PC-3 (cell line): Measurements from ENCODE around the gene UNC5B. TPM values are rescaled to one million over a fixed set of nuclear protein-coding genes. Genes with fewer than 3 reads are reported as not detected.
"Not testable (repeated sequence)": the region's sequence is repeated elsewhere in the genome, so short reads cannot be mapped to it uniquely, and the experiment has no call there.

Source experiments
- ATAC-seq: fragments of 200-7000 bp; cut with Tn5 transposase; 2 replicates; pipeline ENCODE4 v1.9.1; 2020; ENCODE audit warnings: mild to moderate bottlenecking, moderate library complexity
- BruUV-seq: library from RNA; stranded (reverse); fragments of 400-500 nt; replicated peaks from 2 replicates; lab custom pipeline; 2021; lab: Mats Ljungman, UMichigan
- CTCF ChIA-PET: fragments of 300-600 bp; sonication (Branson Sonifier 250); formaldehyde crosslinking; loops from one replicate; lab custom pipeline; 2022; ENCODE audit warnings: antibody characterized with exemption; lab: Charles Lee
- POLR2A ChIA-PET: fragments of 300-600 bp; sonication (Branson Sonifier 250); formaldehyde crosslinking; loops from one replicate; lab custom pipeline; 2022; ENCODE audit warnings: antibody characterized with exemption; ENCODE audit not compliant: unreplicated experiment; lab: Charles Lee
- DNase-seq: peaks from one replicate; pipeline ENCODE4 v3.0.0-alpha.2; 2015
- H2AFZ ChIP-seq: fragments of 300-600 bp; sonication (generic); 2 replicates; pipeline ENCODE4 v1.6.0; 2016; ENCODE audit warnings: antibody characterized with exemption, low read length
- H3F3A ChIP-seq: fragments of 300-600 bp; sonication (generic); one replicate; pipeline ENCODE4 v1.6.0; 2017; ENCODE audit warnings: antibody characterized with exemption, low read length, control low read depth, mild to moderate bottlenecking; ENCODE audit not compliant: unreplicated experiment
- H3K27ac ChIP-seq: fragments of 300-600 bp; sonication (generic); 2 replicates; pipeline ENCODE4 v1.5.1; 2016; ENCODE audit warnings: mild to moderate bottlenecking, low read length
- H3K27me3 ChIP-seq: fragments of 300-600 bp; sonication (generic); 2 replicates; pipeline ENCODE4 v1.6.1; 2016; ENCODE audit warnings: low read length, mixed read lengths
- H3K36me3 ChIP-seq: fragments of 300-600 bp; sonication (generic); 2 replicates; pipeline ENCODE4 v1.6.1; 2016; ENCODE audit warnings: low read depth, mixed run types, low read length, mixed read lengths
- H3K4me1 ChIP-seq: fragments of 300-600 bp; sonication (generic); 2 replicates; pipeline ENCODE4 v1.5.1; 2016; ENCODE audit warnings: low read length; ENCODE audit not compliant: insufficient read depth
- H3K4me2 ChIP-seq: fragments of 300-600 bp; sonication (generic); 2 replicates; pipeline ENCODE4 v1.6.0; 2016; ENCODE audit warnings: low read length
- H3K4me3 ChIP-seq: fragments of 300-600 bp; sonication (generic); 2 replicates; pipeline ENCODE4 v1.5.1; 2016; ENCODE audit warnings: mild to moderate bottlenecking, low read length, mixed read lengths
- H3K79me2 ChIP-seq: fragments of 300-600 bp; sonication (generic); 2 replicates; pipeline ENCODE4 v1.6.1; 2017; ENCODE audit warnings: low read length, mixed read lengths
- H3K9ac ChIP-seq: fragments of 300-600 bp; sonication (generic); 2 replicates; pipeline ENCODE4 v1.6.0; 2016; ENCODE audit warnings: mild to moderate bottlenecking, low read length
- H3K9me2 ChIP-seq: fragments of 300-600 bp; sonication (generic); replicated peaks from 2 replicates; pipeline ENCODE4 v1.6.1; 2016; ENCODE audit warnings: mixed run types, low read length, mixed read lengths
- H3K9me3 ChIP-seq: fragments of 300-600 bp; sonication (generic); 2 replicates; pipeline ENCODE4 v1.6.1; 2016; ENCODE audit warnings: low read length, mixed read lengths
- H4K20me1 ChIP-seq: fragments of 300-600 bp; sonication (generic); 2 replicates; pipeline ENCODE4 v1.6.1; 2016; ENCODE audit warnings: low read length, mixed read lengths
- CTCF ChIP-seq: fragments of 300-600 bp; sonication (generic); conservative IDR thresholded peaks from 2 replicates; pipeline ENCODE4 v1.5.1; 2017; ENCODE audit warnings: antibody characterized with exemption, low read depth, mild to moderate bottlenecking, low read length
- EZH2 ChIP-seq: fragments of 300-600 bp; sonication (generic); IDR thresholded peaks from one replicate; pipeline ENCODE4 v1.6.1; 2017; ENCODE audit warnings: antibody characterized with exemption, mild to moderate bottlenecking, low read length; ENCODE audit not compliant: unreplicated experiment
- EZH2phosphoT487 ChIP-seq: fragments of 300-600 bp; sonication (generic); IDR thresholded peaks from 2 replicates; pipeline ENCODE4 v1.6.1; 2018; ENCODE audit warnings: mild to moderate bottlenecking, antibody characterized with exemption, low read length, borderline replicate concordance
- intact Hi-C: fragments of 100-400 bp; cut with micrococcal nuclease; formaldehyde crosslinking; loops from 2 replicates; pipeline ENCODE4 v1.9.0; 2023
- total RNA-seq: library from RNA; depleted of rRNA; stranded (reverse); fragments of >200 nt; gene quantifications from 2 replicates; pipeline ENCODE4 v1.2.3, GENCODE V29; 2014

Gene UNC5B
- total RNA-seq, 1 experiment from 2014 or later: 0.26 TPM

DNA sequence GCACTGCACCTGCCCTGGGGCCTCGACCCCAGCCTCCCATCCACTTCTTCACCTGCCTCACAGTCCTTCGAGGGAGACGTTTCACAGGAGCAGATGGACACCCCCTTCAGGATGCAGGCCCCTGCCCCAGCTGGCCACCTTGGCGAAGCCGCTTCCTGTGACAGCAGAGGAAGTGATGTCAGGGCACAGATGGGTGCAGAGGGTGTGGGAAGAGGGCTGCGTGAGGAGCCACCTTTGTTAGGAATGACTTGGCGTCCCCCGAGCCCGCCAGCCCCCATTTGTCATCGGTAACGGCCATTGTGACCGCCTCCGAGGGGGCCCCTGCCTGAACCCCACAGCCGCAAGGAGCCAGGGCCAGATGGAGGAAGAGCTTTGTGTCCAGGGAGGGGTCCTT lies 59.3 kb downstream of the UNC5B start:
- Histone ChIP-seq H2AFZ (no peak overlapping the region), H4K20me1 (no peaks in the 10 kb centered on the region), H3K79me2 (no peaks in the 10 kb centered on the region), H3K27ac (no peak overlapping the region), H3F3A (no peaks in the 10 kb centered on the region), H3K4me1 (peaks cover 6% of the 10 kb centered on the region; the same call in 1 of the 2 replicates), H3K9me2 (no peaks in the 10 kb centered on the region), H3K4me2 (no peak overlapping the region), H3K9me3 (no peaks in the 10 kb centered on the region), H3K27me3 (no peaks in the 10 kb centered on the region), H3K4me3 (no peak overlapping the region), H3K9ac (no peak overlapping the region), H3K36me3 (no peaks in the 10 kb centered on the region)
- ChIA-PET CTCF (interaction anchor here (0.5 kb wide), 1 partner anchor 48 kb away, joined by 4 read pairs; the partner anchor contains the start of gene SLC29A3), POLR2A (no interaction called here)
- no TSS peak for BruUV-seq
- TF ChIP-seq EZH2: no peak
- no peak for TF ChIP-seq CTCF
- no peak for TF ChIP-seq EZH2phosphoT487
- intact Hi-C loops: no loop called here
- DNase-seq: no peak
- no peak for ATAC-seq

GRCh38 chr10:71272056-71272771 lies 59.8 kb downstream of the UNC5B start:
- H3K27ac ChIP-seq: no peak overlapping the region
- H3K4me1 ChIP-seq: peaks cover 6% of the 10 kb centered on the region; the same call in 1 of the 2 replicates
- no peaks in the 10 kb centered on the region for H3F3A ChIP-seq
- ATAC-seq (peak; percentile 69), DNase-seq (peak; percentile 69)
- no peaks in the 10 kb centered on the region for H3K36me3 ChIP-seq
- CTCF ChIA-PET: interaction anchor here (0.5 kb wide), 1 partner anchor 47 kb away, joined by 4 read pairs; the partner anchor contains the start of gene SLC29A3
- H3K27me3 ChIP-seq: no peaks in the 10 kb centered on the region
- no peak overlapping the region for H2AFZ ChIP-seq
- H3K4me2 ChIP-seq: no peak overlapping the region
- TF ChIP-seq EZH2phosphoT487 (no peak), CTCF (no peak), EZH2 (no peak)
- no peaks in the 10 kb centered on the region for H3K9me2 ChIP-seq
- H3K4me3 ChIP-seq: no peak overlapping the region
- no peaks in the 10 kb centered on the region for H4K20me1 ChIP-seq
- no peaks in the 10 kb centered on the region for H3K9me3 ChIP-seq
- intact Hi-C loops: no loop called here
- POLR2A ChIA-PET: no interaction called here
- H3K79me2 ChIP-seq: no peaks in the 10 kb centered on the region
- H3K9ac ChIP-seq: no peak overlapping the region
- BruUV-seq: no TSS peak

DNA sequence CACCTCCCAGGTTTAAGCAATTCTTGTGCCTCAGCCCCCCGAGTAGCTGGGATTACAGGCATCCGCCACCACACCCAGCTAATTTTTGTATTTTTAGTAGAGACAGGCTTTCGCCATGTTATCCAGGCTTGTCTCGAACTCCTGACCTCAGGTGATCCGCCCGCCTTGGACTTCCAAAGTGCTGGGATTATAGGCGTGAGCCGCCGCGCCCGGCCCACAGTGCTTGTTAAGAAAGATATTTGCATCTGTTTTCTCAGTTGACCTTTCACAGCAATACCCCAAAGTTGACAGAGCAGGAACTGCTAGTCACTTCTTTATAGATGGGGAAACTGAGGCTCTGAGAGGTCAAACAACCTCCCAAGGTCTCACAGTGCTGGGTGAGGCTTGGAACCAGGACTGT lies 60.6 kb downstream of the UNC5B start:
- POLR2A ChIA-PET, H4K20me1 ChIP-seq, intact Hi-C loops, H3K27ac ChIP-seq, H3K36me3 ChIP-seq, H3K4me3 ChIP-seq, H3K9me3 ChIP-seq, H3F3A ChIP-seq, H3K9me2 ChIP-seq, BruUV-seq, DNase-seq, H3K9ac ChIP-seq, CTCF ChIA-PET, H3K79me2 ChIP-seq, H3K27me3 ChIP-seq, ATAC-seq, H2AFZ ChIP-seq, H3K4me1 ChIP-seq, H3K4me2 ChIP-seq: not testable (repeated sequence)
